CD4-positive, alpha-beta T cell treated with Interleukin-6 at 100 ng/mL for 8 hours (primary cell): ENCODE measurements around the gene BCAR3.
A peak's percentile ranks its signal among the peaks of the same experiment; 100 is the strongest.
"Not testable (repeated sequence)": the region's sequence is repeated elsewhere in the genome, so short reads cannot be mapped to it uniquely, and the experiment has no call there.

Experiments used
- DNase-seq: peaks from one replicate; pipeline ENCODE4 v3.0.0-alpha.2; 2020; ENCODE audit warnings: mixed read lengths, low spot score

BCAR3 gene

GRCh38 chr1:93705892-93706500 lies 24.4 kb upstream of the BCAR3 start:
- no peak for DNase-seq

- no peak for DNase-seq
These were observed 22.4 kb upstream of the BCAR3 start for GRCh38 chr1:93704052-93704451.

- DNase-seq = no peak
These were observed 22.0 kb upstream of the BCAR3 start for GRCh38 chr1:93703643-93704042.

- DNase-seq = no peak
These were observed 21.2 kb upstream of the BCAR3 start for GRCh38 chr1:93702828-93703183.

GRCh38 chr1:93702111-93702827 lies 20.6 kb upstream of the BCAR3 start:
- no peak for DNase-seq

GRCh38 chr1:93701629-93702028 lies 20.0 kb upstream of the BCAR3 start:
- no peak for DNase-seq

GRCh38 chr1:93700532-93701469 lies 19.2 kb upstream of the BCAR3 start:
- DNase-seq = no peak

- no peak for DNase-seq
These were observed 18.0 kb upstream of the BCAR3 start for GRCh38 chr1:93699503-93700168.

- DNase-seq = no peak
These were observed 17.4 kb upstream of the BCAR3 start for GRCh38 chr1:93699049-93699384.

GRCh38 chr1:93698329-93699048 lies 16.9 kb upstream of the BCAR3 start:
- no peak for DNase-seq

- not testable (repeated sequence) for DNase-seq
These were observed 15.9 kb upstream of the BCAR3 start for GRCh38 chr1:93697566-93697965.

- DNase-seq = no peak
These were observed 13.9 kb upstream of the BCAR3 start for GRCh38 chr1:93695411-93696005.

GRCh38 chr1:93694819-93695218 lies 13.2 kb upstream of the BCAR3 start:
- DNase-seq = no peak

- no peak for DNase-seq
These were observed 12.4 kb upstream of the BCAR3 start for GRCh38 chr1:93694039-93694438.

GRCh38 chr1:93692983-93693591 lies 11.4 kb upstream of the BCAR3 start:
- peak; percentile 9 for DNase-seq

- no peak for DNase-seq
These were observed 10.8 kb upstream of the BCAR3 start for GRCh38 chr1:93692451-93692861.

- no peak for DNase-seq
These were observed 10.4 kb upstream of the BCAR3 start for GRCh38 chr1:93692026-93692425.

GRCh38 chr1:93690921-93691789 lies 9.5 kb upstream of the BCAR3 start:
- DNase-seq = no peak

- no peak for DNase-seq
These were observed 8.7 kb upstream of the BCAR3 start for GRCh38 chr1:93690341-93690740.
